Kidney epithelial cell (primary cell): ENCODE measurements around the gene ETNPPL. TPM values are rescaled to one million over a fixed set of nuclear protein-coding genes. Genes with fewer than 3 reads are reported as not detected.
"Not testable (repeated sequence)": the region's sequence is repeated elsewhere in the genome, so short reads cannot be mapped to it uniquely, and the experiment has no call there.

Experiments used
- DNase-seq: peaks from one replicate; pipeline ENCODE4 v3.0.0-alpha.2; 2010; ENCODE audit warnings: low read depth
- H3K27me3 ChIP-seq: 2 replicates; pipeline ENCODE4 v1.6.0; 2011; ENCODE audit warnings: low read length; ENCODE audit not compliant: control insufficient read depth, insufficient read depth
- H3K36me3 ChIP-seq: 2 replicates; pipeline ENCODE4 v1.5.1; 2011; ENCODE audit warnings: low read length; ENCODE audit not compliant: control insufficient read depth, insufficient read depth
- H3K4me3 ChIP-seq: 2 replicates; pipeline ENCODE4 v1.5.1; 2011; ENCODE audit warnings: low read depth, mild to moderate bottlenecking, control low read depth, low read length
- total RNA-seq: library from RNA; depleted of rRNA; stranded (reverse); fragments of >200 nt; gene quantifications from 2 replicates; pipeline ENCODE4 v1.2.3, GENCODE V29; 2015
- TF ChIP-seq, protein P1 (sequence below): IDR thresholded peaks from 2 replicates; pipeline ENCODE4 v1.5.1; 2011; ENCODE audit warnings: mild to moderate bottlenecking, moderate library complexity, low read length, control low read depth, inconsistent platforms; ENCODE audit not compliant: insufficient read depth, poor library complexity, severe bottlenecking

The ETNPPL gene
- total RNA-seq, 1 donor from 2014 or later = 0.04 TPM

DNA sequence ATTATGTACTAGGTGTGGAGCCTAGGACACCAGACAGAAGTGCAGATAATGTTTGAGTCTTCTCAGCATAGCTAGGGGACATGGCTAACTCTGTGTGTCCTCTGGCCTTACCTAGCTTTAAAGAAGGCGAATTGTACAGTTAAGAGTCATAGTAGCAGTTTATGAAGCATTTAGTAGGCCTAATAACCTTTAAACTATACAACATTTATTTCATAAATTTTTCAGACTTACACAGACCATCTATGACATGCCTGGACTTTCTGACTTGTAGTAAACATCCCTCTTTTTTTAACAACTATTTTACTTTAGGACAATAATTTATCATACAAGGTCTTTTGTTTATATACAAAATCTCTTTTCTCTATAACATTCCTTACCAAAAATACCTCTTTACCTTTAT, 37.4 kb downstream of the ETNPPL start:
- no peaks in the 10 kb centered on the region for H3K27me3 ChIP-seq
- TF ChIP-seq, protein P1, sequence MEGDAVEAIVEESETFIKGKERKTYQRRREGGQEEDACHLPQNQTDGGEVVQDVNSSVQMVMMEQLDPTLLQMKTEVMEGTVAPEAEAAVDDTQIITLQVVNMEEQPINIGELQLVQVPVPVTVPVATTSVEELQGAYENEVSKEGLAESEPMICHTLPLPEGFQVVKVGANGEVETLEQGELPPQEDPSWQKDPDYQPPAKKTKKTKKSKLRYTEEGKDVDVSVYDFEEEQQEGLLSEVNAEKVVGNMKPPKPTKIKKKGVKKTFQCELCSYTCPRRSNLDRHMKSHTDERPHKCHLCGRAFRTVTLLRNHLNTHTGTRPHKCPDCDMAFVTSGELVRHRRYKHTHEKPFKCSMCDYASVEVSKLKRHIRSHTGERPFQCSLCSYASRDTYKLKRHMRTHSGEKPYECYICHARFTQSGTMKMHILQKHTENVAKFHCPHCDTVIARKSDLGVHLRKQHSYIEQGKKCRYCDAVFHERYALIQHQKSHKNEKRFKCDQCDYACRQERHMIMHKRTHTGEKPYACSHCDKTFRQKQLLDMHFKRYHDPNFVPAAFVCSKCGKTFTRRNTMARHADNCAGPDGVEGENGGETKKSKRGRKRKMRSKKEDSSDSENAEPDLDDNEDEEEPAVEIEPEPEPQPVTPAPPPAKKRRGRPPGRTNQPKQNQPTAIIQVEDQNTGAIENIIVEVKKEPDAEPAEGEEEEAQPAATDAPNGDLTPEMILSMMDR = no peak
- no peaks in the 10 kb centered on the region for H3K36me3 ChIP-seq
- H3K4me3 ChIP-seq = no peak overlapping the region
- DNase-seq = no peak

DNA sequence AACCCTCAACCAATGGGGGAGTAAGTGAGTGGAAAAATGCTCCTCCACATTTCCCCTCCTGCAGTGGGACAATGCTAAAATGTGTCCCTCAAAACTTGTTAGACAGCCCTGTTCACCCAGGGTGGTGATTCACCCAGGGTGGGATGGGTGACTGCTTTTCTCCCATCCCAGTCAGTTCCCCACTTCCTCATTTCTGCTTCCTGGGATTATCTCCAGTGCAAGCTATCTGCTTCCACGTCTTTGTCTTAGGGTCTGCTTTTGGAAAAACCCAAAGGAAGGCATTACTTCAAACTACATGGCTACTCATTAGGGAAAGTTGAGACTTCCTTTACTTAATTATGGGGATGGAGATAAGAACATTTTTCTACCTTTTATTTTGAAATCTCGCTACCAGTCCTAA, 45.5 kb downstream of the ETNPPL start:
- no peak for DNase-seq
- Histone ChIP-seq H3K36me3 (no peaks in the 10 kb centered on the region), H3K27me3 (no peaks in the 10 kb centered on the region), H3K4me3 (no peak overlapping the region)
- TF ChIP-seq, protein P1 = no peak

DNA sequence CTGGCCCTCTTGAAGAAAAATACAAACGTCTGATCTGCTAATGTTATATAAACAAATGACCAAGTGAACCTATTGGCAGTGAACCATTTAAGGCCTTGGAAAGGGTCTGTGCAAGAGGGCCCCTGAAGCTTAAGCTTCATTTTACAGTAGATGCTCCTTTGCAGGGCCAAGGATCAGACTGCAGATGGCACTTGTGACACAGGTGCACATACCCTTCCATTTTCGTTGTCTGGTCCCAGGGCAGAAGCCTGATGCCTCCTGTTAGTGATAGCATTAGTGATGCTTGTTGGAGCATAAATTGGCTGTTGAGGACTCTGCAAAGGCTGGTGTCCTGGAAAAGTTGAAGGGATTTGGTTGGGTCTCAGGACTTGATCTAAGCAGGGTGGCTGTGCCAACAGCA, 46.5 kb downstream of the ETNPPL start:
- TF ChIP-seq, protein P1 = no peak
- no peak overlapping the region for H3K4me3 ChIP-seq

DNA sequence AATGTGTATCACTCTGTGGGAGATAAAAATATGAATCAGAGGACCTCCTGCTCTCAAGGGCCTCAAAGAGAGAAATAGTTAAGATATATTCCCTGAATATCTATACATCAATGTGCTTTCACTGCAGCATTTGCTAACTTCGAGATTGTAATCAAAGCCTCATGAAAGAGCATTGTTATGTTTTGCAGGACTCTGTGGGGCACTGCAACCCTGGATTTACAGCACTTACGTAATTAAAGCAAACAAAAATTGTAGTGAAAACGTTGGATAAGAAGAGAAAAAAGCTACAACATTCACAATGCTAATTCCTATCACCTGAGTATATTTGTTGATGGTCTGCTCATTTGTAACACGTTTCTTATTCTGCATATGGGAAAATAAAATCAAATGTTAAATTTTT, 48.0 kb downstream of the ETNPPL start:
- TF ChIP-seq, protein P1 = no peak
- Histone ChIP-seq H3K27me3 (no peaks in the 10 kb centered on the region), H3K4me3 (no peak overlapping the region), H3K36me3 (no peaks in the 10 kb centered on the region)
- DNase-seq = no peak

More for the DNA sequence above, 46.5 kb downstream of the ETNPPL start:
- no peaks in the 10 kb centered on the region for H3K27me3 ChIP-seq
- no peaks in the 10 kb centered on the region for H3K36me3 ChIP-seq
- DNase-seq = no peak

DNA sequence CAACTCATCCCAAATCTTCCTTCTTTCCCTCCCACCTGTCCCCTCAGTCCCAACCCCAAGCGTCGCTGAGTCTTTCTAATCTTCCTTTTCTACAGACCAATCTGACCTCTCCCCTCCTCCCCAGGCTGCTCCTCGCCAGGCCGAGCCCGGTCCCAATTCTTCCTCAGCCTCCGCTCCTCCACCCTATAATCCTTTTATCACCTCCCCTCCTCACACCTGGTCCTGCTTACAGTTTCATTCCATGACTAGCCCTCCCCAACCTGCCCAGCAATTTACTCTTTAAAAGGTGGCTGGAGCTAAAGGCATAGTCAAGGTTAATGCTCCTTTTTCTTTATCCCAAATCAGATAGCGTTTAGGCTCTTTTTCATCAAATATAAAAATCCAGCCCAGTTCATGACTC, 52.3 kb downstream of the ETNPPL start:
- not testable (repeated sequence) for H3K27me3 ChIP-seq, DNase-seq, H3K36me3 ChIP-seq, H3K4me3 ChIP-seq

DNA sequence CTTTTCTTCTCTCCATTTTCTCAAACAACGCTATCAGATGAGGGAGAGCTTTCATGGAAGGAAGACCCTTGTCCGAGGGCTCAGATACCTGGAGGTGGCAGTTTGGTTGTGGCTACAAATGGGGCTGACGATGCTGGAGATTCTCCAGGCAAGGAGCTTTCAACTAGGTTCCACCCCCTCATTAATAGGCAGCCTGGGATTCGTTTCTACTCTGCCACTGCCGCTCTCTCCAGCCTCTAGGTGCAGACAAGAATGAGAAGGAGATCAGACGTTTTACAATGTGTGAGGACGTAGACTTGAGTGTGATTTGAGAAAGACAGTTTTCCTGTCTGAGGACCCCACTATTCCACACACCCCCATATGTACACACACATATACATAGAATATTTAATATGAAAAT, 53.1 kb downstream of the ETNPPL start:
- no peak overlapping the region for H3K4me3 ChIP-seq
- TF ChIP-seq, protein P1 = no peak

More for the DNA sequence above, 53.1 kb downstream of the ETNPPL start:
- no peak for DNase-seq
- Histone ChIP-seq H3K27me3 (no peaks in the 10 kb centered on the region), H3K36me3 (no peaks in the 10 kb centered on the region)
